NCI-H2081 (cell line): Measurements from ENCODE around the gene TMEM51.

Source experiments
- DNase-seq, 2 experiments: peaks; one replicate each; lab custom pipeline; 2025; lab: John Stamatoyannopoulos, UW

Gene TMEM51

GRCh38 chr1:15153184-15153841 is at the start of gene TMEM51:
TSS of gene TMEM51 (plus strand) at chr1:15153747. CDS start at chr1:15215088, 61,341 bp downstream.
- peak; percentile 47 to 49 for DNase-seq

GRCh38 chr1:15103906-15104305 is 49.6 kb upstream of the TMEM51 start:
- no peak for DNase-seq

- DNase-seq, result no peak
These were observed 48.8 kb upstream of the TMEM51 start for GRCh38 chr1:15104768-15105167.

- DNase-seq, result no peak
These were observed 46.9 kb upstream of the TMEM51 start for GRCh38 chr1:15106608-15107007.

- no peak for DNase-seq
These were observed 46.4 kb upstream of the TMEM51 start for GRCh38 chr1:15107058-15107687.

GRCh38 chr1:15107911-15108310 is 45.6 kb upstream of the TMEM51 start:
- DNase-seq, result no peak

- DNase-seq, result no peak
These were observed 43.2 kb upstream of the TMEM51 start for GRCh38 chr1:15110128-15110866.

- no peak for DNase-seq
These were observed 42.7 kb upstream of the TMEM51 start for GRCh38 chr1:15110867-15111230.

GRCh38 chr1:15113146-15113545 is 40.4 kb upstream of the TMEM51 start:
- no peak for DNase-seq

- no peak for DNase-seq
These were observed 38.7 kb upstream of the TMEM51 start for GRCh38 chr1:15114884-15115283.

GRCh38 chr1:15115542-15116330 is 37.8 kb upstream of the TMEM51 start:
- DNase-seq, result no peak

- DNase-seq, result no peak
These were observed 36.6 kb upstream of the TMEM51 start for GRCh38 chr1:15116966-15117365.

GRCh38 chr1:15117671-15118325 is 35.7 kb upstream of the TMEM51 start:
- DNase-seq, result no peak

GRCh38 chr1:15118579-15118978 is 35.0 kb upstream of the TMEM51 start:
- DNase-seq, result no peak

- no peak for DNase-seq
These were observed 33.1 kb upstream of the TMEM51 start for GRCh38 chr1:15120251-15120945.

- no peak for DNase-seq
These were observed 31.2 kb upstream of the TMEM51 start for GRCh38 chr1:15122331-15122730.

- DNase-seq, result peak; percentile 11 to 14
These were observed 30.3 kb upstream of the TMEM51 start for GRCh38 chr1:15123270-15123669.

GRCh38 chr1:15123925-15124324 is 29.6 kb upstream of the TMEM51 start:
- DNase-seq, result peak in 1 of 2 experiments; percentile 5

GRCh38 chr1:15124362-15125100 is 29.0 kb upstream of the TMEM51 start:
- no peak for DNase-seq

GRCh38 chr1:15125101-15125745 is 28.3 kb upstream of the TMEM51 start:
- DNase-seq, result no peak
